Suppressor macrophage treated with lipopolysaccharide for 1 hour (primary cell): ENCODE results near the gene BIRC6.
"Not testable (repeated sequence)": the region's sequence is repeated elsewhere in the genome, so short reads cannot be mapped to it uniquely, and the experiment has no call there.

Experiments
- DNase-seq, 3 donors: peaks; one replicate each; pipeline ENCODE4 v3.0.0-alpha.2; 2020 to 2022

BIRC6 gene

GRCh38 chr2:32453242-32454062 lies 96.6 kb downstream of the BIRC6 start:
- no peak for DNase-seq

GRCh38 chr2:32455816-32456215 lies 99.0 kb downstream of the BIRC6 start:
- DNase-seq = no peak

GRCh38 chr2:32456808-32457207 lies 100.0 kb downstream of the BIRC6 start:
- DNase-seq = no peak

GRCh38 chr2:32457814-32458213 lies 101.0 kb downstream of the BIRC6 start:
- DNase-seq = no peak

GRCh38 chr2:32460861-32461260 lies 104.0 kb downstream of the BIRC6 start:
- DNase-seq = not testable (repeated sequence)

- DNase-seq = no peak
Observed at GRCh38 chr2:32463110-32463509, 106.3 kb downstream of the BIRC6 start.

- DNase-seq = no peak
Observed at GRCh38 chr2:32464431-32464830, 107.6 kb downstream of the BIRC6 start.

- DNase-seq = no peak
Observed at GRCh38 chr2:32472605-32473004, 115.8 kb downstream of the BIRC6 start.

- DNase-seq = no peak
Observed at GRCh38 chr2:32474381-32474780, 117.6 kb downstream of the BIRC6 start.

- no peak for DNase-seq
Observed at GRCh38 chr2:32478889-32479620, 122.2 kb downstream of the BIRC6 start.

GRCh38 chr2:32479993-32480392 lies 123.2 kb downstream of the BIRC6 start:
- DNase-seq = no peak

- DNase-seq = no peak
Observed at GRCh38 chr2:32482471-32482870, 125.6 kb downstream of the BIRC6 start.

- peak; percentile 83 to 92 (median 91) for DNase-seq
Observed at GRCh38 chr2:32484937-32485336, 128.1 kb downstream of the BIRC6 start.

- DNase-seq = peak in 1 of 3 donors; percentile 21
Observed at GRCh38 chr2:32485399-32485798, 128.6 kb downstream of the BIRC6 start.

GRCh38 chr2:32489061-32489460 lies 132.2 kb downstream of the BIRC6 start:
- DNase-seq = no peak

GRCh38 chr2:32491346-32491745 lies 134.5 kb downstream of the BIRC6 start:
- no peak for DNase-seq

- no peak for DNase-seq
Observed at GRCh38 chr2:32495139-32495538, 138.3 kb downstream of the BIRC6 start.

GRCh38 chr2:32496662-32497061 lies 139.8 kb downstream of the BIRC6 start:
- peak; percentile 60 to 61 (median 61) for DNase-seq

- peak in 2 of 3 donors; percentile 24 to 36 for DNase-seq
Observed at GRCh38 chr2:32498306-32498705, 141.5 kb downstream of the BIRC6 start.

- DNase-seq = no peak
Observed at GRCh38 chr2:32502941-32503340, 146.1 kb downstream of the BIRC6 start.

- DNase-seq = no peak
Observed at GRCh38 chr2:32504877-32505478, 148.2 kb downstream of the BIRC6 start.

GRCh38 chr2:32506446-32506845 lies 149.6 kb downstream of the BIRC6 start:
- peak; percentile 11 to 26 (median 25) for DNase-seq

- DNase-seq = peak; percentile 52 to 60 (median 53)
Observed at GRCh38 chr2:32514946-32515345, 158.1 kb downstream of the BIRC6 start.

- DNase-seq = no peak
Observed at GRCh38 chr2:32516567-32516966, 159.7 kb downstream of the BIRC6 start.
